Measurements from ENCODE around the gene COL7A1. TPM values are rescaled to one million over a fixed set of nuclear protein-coding genes. Genes with fewer than 3 reads are reported as not detected.
A peak's percentile ranks its signal among the peaks of the same experiment; 100 is the strongest.

COL7A1 gene
- total and polyA plus RNA-seq, 2 of the 8 experiments (the other 6 are each of a cell fraction or from before 2014, with no cell fraction given) = 10.7 to 13.9 TPM

GRCh38 chr3:48564022-48564421 lies 31.1 kb downstream of the COL7A1 start:
- Histone ChIP-seq H3K4me3 (ENCODE audit: extremely low read depth in 1 of 4, insufficient read depth in 2 of 4, low read depth in 3 of 4, low read length in 4 of 4) (no peak overlapping the region), H3K27me3 (replicated peaks in 1 of 4; ENCODE audit: control insufficient read depth in 3 of 4, extremely low read depth in 1 of 4, insufficient read depth in 3 of 4, low read length in 3 of 4) (no peaks in the 10 kb centered on the region), H3K9ac (replicated peaks in 1 of 4; ENCODE audit: extremely low read depth in 1 of 4, low read depth in 3 of 4, low read length in 3 of 4) (no peak overlapping the region), H2BK20ac (ENCODE audit: low read length) (peak overlapping the region; percentile 72; the same call in 1 of the 2 replicates), H2BK5ac (ENCODE audit: low read depth, low read length) (0 out of 2 replicates have a peak overlapping the region, but pooled peaks have one; percentile 44), H3K79me1 (ENCODE audit: low read depth, low read length) (no peaks in the 10 kb centered on the region), H2BK12ac (ENCODE audit: low read depth, low read length) (0 out of 2 replicates have a peak overlapping the region, but pooled peaks have one; percentile 60), H3K36me3 (ENCODE audit: control insufficient read depth in 2 of 4, insufficient read depth in 4 of 4, low read length in 3 of 4) (no peaks in the 10 kb centered on the region), H4K20me1 (replicated peaks in 1 of 2; ENCODE audit: control insufficient read depth in 1 of 2, insufficient read depth in 2 of 2, low read length in 2 of 2) (no peaks in the 10 kb centered on the region), H3K18ac (ENCODE audit: extremely low read depth, low read length) (no peak overlapping the region; the same call in 1 of the 2 replicates), H3K23me2 (ENCODE audit: low read depth, low read length) (no peaks in the 10 kb centered on the region), H4K91ac (replicated peaks; ENCODE audit: insufficient read length, low read length) (no peak overlapping the region), H3K4ac (replicated peaks; ENCODE audit: insufficient read length, low read depth, low read length) (no peak overlapping the region), H2AK5ac (ENCODE audit: low read depth, low read length) (no peak overlapping the region), H4K5ac (ENCODE audit: insufficient read length, low read depth, low read length) (no peak overlapping the region), H3K4me2 (ENCODE audit: insufficient read depth in 1 of 2, low read depth in 2 of 2, low read length in 2 of 2) (no peak overlapping the region), H3K14ac (ENCODE audit: insufficient read length) (no peak overlapping the region), H3K9me3 (ENCODE audit: insufficient read depth in 2 of 2, low read depth in 1 of 2, low read length in 1 of 2) (no peaks in the 10 kb centered on the region), H3K23ac (ENCODE audit: insufficient read length) (no peak overlapping the region), H4K8ac (ENCODE audit: extremely low read depth, insufficient read depth, low read length) (no peak overlapping the region), H3K27ac (ENCODE audit: low read depth, low read length) (no peak overlapping the region), H3K4me1 (replicated peaks in 1 of 4; ENCODE audit: control insufficient read depth in 3 of 4, insufficient read depth in 4 of 4, low read length in 3 of 4) (peaks cover 4 to 26% (median 17%) of the 10 kb centered on the region in 4 experiments), H3K56ac (replicated peaks; ENCODE audit: insufficient read length, low read depth, low read length) (no peak overlapping the region), H3K79me2 (ENCODE audit: control insufficient read depth in 1 of 2, insufficient read depth in 2 of 2, low read length in 2 of 2) (no peaks in the 10 kb centered on the region), H2BK15ac (ENCODE audit: low read length) (0 out of 2 replicates have a peak overlapping the region, but pooled peaks have one; percentile 72), H2AFZ (ENCODE audit: low read length) (no peak overlapping the region), H2BK120ac (replicated peaks; ENCODE audit: low read depth, low read length) (no peak overlapping the region)
- ChIA-PET POLR2A (ENCODE audit: partially characterized antibody) (interaction anchor here (0.7 to 1.6 kb wide), 6 partner anchors 12 to 153 kb away, joined by 3 to 6 read pairs (median 4); partner anchors contain the start of genes CELSR3 and IP6K2), CTCF (ENCODE audit: partially characterized antibody) (interaction anchor here (0.6 to 6.1 kb wide), 4 partner anchors 15 to 576 kb away, joined by 3 to 32 read pairs (median 3); partner anchors contain the start of gene SLC26A6)
- 97% methylated on average over 10 of the region's 10 CpGs; no CpG with 5 or more reads in 1 of the 2 experiments for WGBS, 2 experiments (ENCODE audit: extremely low coverage in 1 of 2, insufficient coverage in 1 of 2, insufficient read length in 1 of 2, insufficient replicate concordance in 2 of 2, low coverage in 1 of 2, low lambda C conversion rate in 2 of 2, missing lambda C conversion rate in 1 of 2)
- TF ChIP-seq POLR2AphosphoS5 (IDR thresholded peaks at IDR 0.05; ENCODE audit: low read depth, low read length) = no peak
- TF ChIP-seq TAF1 (IDR thresholded peaks at IDR 0.05; ENCODE audit: low read depth, low read length) = no peak
- no peak for TF ChIP-seq KDM4A (IDR thresholded peaks at IDR 0.05; ENCODE audit: low read depth, low read length, severe bottlenecking)
- no peak for TF ChIP-seq RXRA (IDR thresholded peaks at IDR 0.05; ENCODE audit: insufficient read depth, low read depth, low read length)
- no peak for TF ChIP-seq EGR1 (IDR thresholded peaks at IDR 0.05; ENCODE audit: borderline replicate concordance, low read depth, low read length)
- no peak for TF ChIP-seq JUN (IDR thresholded peaks at IDR 0.05; ENCODE audit: low read depth, low read length)
- TF ChIP-seq CEBPB (IDR thresholded peaks at IDR 0.05; ENCODE audit: low read depth, low read length) = no peak
- TF ChIP-seq YY1 (IDR thresholded peaks at IDR 0.05; ENCODE audit: low read depth, low read length) = no peak
- no peak for TF ChIP-seq E2F6 (IDR thresholded peaks at IDR 0.05)
- no peak for TF ChIP-seq KDM5A (IDR thresholded peaks at IDR 0.05; ENCODE audit: low read length)
- TF ChIP-seq MAFK (IDR thresholded peaks at IDR 0.05; ENCODE audit: low read depth, low read length) = no peak
- TF ChIP-seq, protein P1, sequence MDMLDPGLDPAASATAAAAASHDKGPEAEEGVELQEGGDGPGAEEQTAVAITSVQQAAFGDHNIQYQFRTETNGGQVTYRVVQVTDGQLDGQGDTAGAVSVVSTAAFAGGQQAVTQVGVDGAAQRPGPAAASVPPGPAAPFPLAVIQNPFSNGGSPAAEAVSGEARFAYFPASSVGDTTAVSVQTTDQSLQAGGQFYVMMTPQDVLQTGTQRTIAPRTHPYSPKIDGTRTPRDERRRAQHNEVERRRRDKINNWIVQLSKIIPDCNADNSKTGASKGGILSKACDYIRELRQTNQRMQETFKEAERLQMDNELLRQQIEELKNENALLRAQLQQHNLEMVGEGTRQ (IDR thresholded peaks at IDR 0.05; ENCODE audit: low read length) = no peak
- DNase-seq (ENCODE audit: low read depth in 1 of 2, low spot score in 2 of 2) = no peak
- no peak for FAIRE-seq

Data from H1 (cell line).